HG03103 (cell line): ENCODE data around the gene RTN4IP1.

Experiments used
- ATAC-seq: cut with Tn5 transposase; IDR thresholded peaks from one replicate; pipeline ENCODE4 v1.9.1; 2021; ENCODE audit warnings: low read depth; ENCODE audit not compliant: unreplicated experiment

Gene RTN4IP1

GRCh38 chr6:106629103-106629858, at the start of gene RTN4IP1, which contains the start of gene QRSL1:
Gene RTN4IP1, minus strand, starts transcription at chr6:106629498. Its CDS starts 477 bp downstream, at chr6:106629021.
Gene QRSL1, plus strand, starts transcription at chr6:106629578. Its CDS starts 104 bp downstream, at chr6:106629682.
- ATAC-seq = peak; percentile 71

GRCh38 chr6:106677282-106677681, 48.0 kb upstream of the RTN4IP1 start:
- ATAC-seq = no peak

GRCh38 chr6:106674541-106675229, 45.4 kb upstream of the RTN4IP1 start:
- no peak for ATAC-seq

GRCh38 chr6:106671651-106672050, 42.4 kb upstream of the RTN4IP1 start:
- no peak for ATAC-seq

- no peak for ATAC-seq
These were observed 40.9 kb upstream of the RTN4IP1 start for GRCh38 chr6:106670236-106670635.

- ATAC-seq = no peak
These were observed 37.7 kb upstream of the RTN4IP1 start for GRCh38 chr6:106667022-106667402.

- ATAC-seq = peak; percentile 99
These were observed 37.2 kb upstream of the RTN4IP1 start for GRCh38 chr6:106666282-106667021.

- ATAC-seq = no peak
These were observed 33.2 kb upstream of the RTN4IP1 start for GRCh38 chr6:106662458-106662857.

GRCh38 chr6:106659859-106660258, 30.6 kb upstream of the RTN4IP1 start:
- no peak for ATAC-seq

- ATAC-seq = no peak
These were observed 29.2 kb upstream of the RTN4IP1 start for GRCh38 chr6:106658469-106658868.

GRCh38 chr6:106648651-106649308, 19.5 kb upstream of the RTN4IP1 start:
- peak; percentile 81 for ATAC-seq

- no peak for ATAC-seq
These were observed 13.8 kb upstream of the RTN4IP1 start for GRCh38 chr6:106643061-106643460.

GRCh38 chr6:106642476-106642875, 13.2 kb upstream of the RTN4IP1 start:
- no peak for ATAC-seq

GRCh38 chr6:106639812-106640211, 10.5 kb upstream of the RTN4IP1 start:
- ATAC-seq = no peak

GRCh38 chr6:106637717-106638341, 8.5 kb upstream of the RTN4IP1 start:
- peak; percentile 78 for ATAC-seq

GRCh38 chr6:106637051-106637716, 7.9 kb upstream of the RTN4IP1 start:
- peak; percentile 27 for ATAC-seq

GRCh38 chr6:106634565-106634964, 5.3 kb upstream of the RTN4IP1 start:
- ATAC-seq = no peak

GRCh38 chr6:106631346-106631745, 2.0 kb upstream of the RTN4IP1 start:
- ATAC-seq = no peak

GRCh38 chr6:106630366-106630765, 1.1 kb upstream of the RTN4IP1 start:
- no peak for ATAC-seq

GRCh38 chr6:106629859-106630163, 513 bp upstream of the RTN4IP1 start:
- ATAC-seq = no peak
